SKM-1 (cell line): ENCODE measurements around the gene LRG1.

ENCODE experiments used
- DNase-seq: peaks from one replicate; lab custom pipeline; 2025; ENCODE audit not compliant: unreplicated experiment; lab: John Stamatoyannopoulos, UW

LRG1 gene

DNA sequence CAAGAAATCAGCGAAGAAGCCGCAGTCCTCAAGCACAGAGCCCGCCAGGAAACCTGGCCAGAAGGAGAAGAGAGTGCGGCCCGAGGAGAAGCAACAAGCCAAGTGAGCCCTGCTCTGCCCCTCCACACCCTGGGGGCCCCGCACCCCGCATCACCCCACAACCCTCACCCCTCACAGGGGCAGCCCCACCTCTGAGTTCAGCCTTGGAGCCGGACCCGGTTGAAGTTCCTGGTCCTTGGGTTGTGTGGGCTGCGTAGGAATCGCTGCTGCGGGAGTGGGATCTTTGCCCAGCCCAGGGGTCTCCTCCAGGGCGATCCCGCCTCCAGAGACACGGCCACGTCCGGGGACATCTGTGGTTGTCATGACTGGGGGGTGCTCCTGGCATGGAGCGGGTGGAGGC, 43.5 kb downstream of the LRG1 start:
- DNase-seq: no peak

DNA sequence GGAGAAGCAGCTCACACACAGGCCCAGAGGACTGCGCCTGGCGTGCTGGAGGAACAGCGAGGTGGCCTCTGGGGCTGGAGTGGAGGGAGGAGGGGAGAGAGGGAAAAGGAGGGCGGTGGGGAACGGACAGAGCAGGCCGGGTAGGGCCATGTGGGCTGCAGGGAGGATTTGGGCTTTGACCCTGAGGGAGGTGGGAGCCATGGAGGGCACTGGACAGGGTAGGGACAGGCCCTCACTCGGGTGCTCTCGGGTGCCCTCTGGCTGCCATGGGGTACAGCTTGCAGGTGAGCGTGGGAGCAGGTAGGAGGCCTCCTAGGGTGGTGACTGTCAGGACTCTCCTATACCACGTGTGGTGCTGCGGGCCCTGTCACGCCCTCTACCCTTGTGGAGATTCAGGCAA, 44.4 kb downstream of the LRG1 start:
- no peak for DNase-seq

DNA sequence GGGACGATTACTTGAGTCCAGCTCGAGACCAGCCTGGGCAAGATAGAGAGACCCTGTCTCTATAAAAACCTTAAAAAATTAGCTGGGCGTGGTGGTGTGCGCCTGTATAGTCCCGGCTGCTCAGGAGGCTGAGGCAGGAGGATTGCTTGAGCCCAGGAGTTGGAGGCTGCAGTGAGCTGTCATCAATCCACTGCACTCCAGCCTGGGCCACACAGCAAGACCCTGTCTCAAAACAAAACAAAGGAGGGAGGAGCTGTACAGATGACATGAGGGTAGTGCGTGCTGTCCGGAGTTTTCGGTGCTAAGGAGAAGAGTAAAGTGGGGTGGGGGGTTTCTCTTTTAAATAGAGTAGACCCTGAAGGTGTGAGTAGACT, 45.2 kb downstream of the LRG1 start:
- DNase-seq: no peak

DNA sequence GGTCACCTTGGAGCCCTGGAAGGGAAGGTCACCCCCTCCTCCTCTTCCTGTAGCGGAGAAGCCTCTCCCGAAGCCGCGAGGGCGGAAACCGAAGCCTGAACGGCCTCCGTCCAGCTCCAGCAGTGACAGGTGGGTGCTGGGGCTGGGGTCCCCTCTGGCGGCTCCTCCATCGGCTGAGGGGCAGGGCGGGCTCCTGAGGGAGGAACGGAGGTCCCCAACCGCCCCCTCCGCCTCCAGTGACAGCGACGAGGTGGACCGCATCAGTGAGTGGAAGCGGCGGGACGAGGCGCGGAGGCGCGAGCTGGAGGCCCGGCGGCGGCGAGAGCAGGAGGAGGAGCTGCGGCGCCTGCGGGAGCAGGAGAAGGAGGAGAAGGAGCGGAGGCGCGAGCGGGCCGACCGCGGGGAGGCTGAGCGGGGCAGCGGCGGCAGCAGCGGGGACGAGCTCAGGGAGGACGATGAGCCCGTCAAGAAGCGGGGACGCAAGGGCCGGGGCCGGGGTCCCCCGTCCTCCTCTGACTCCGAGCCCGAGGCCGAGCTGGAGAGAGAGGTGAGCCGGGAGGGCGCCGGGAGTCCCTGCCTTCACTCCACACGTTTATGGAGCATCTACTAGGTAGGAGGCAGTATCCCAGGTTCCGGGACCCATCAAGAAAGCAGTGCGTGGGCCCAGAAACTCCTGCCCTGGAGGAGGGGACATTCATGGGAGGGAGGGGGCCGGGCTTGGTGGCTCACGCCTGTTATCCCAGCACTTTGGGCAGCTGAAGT, 45.7 kb downstream of the LRG1 start:
- no peak for DNase-seq

DNA sequence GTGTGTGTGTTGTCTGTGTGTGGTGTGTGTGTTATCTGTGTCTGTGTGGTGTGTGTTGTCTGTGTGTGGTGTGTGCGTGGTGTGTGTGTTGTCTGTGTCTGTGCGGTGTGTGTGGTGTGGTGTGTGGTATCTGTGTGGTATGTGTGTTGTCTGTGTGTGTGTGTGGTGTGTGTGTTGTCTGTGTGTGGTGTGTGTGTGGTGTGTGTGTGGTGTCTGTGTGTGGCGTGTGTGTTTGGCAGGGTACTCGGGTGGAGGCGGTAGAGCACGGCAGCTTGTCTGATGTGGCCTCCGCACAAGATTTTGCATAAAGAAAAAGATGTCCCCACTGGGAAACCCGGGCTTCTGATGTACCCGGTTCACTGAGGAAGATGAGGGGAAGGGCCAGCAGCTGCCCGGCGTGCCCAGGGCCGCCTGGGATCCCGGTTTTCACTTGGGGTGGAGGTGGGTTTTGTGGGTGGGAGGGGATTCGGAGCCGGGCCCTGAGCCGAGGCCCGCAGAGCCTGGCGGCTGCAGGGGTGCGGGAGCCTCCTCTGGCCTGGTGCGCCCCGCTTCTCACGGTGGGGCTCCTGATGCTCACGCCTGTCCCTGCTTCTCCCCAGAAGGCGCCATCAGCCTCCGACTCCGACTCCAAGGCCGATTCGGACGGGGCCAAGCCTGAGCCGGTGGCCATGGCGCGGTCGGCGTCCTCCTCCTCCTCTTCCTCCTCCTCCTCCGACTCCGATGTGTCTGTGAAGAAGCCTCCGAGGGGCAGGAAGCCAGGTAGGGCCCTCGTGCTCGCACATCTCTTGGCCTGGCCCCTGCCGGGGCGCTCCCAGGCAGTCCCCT, 46.5 kb downstream of the LRG1 start:
- DNase-seq: no peak

DNA sequence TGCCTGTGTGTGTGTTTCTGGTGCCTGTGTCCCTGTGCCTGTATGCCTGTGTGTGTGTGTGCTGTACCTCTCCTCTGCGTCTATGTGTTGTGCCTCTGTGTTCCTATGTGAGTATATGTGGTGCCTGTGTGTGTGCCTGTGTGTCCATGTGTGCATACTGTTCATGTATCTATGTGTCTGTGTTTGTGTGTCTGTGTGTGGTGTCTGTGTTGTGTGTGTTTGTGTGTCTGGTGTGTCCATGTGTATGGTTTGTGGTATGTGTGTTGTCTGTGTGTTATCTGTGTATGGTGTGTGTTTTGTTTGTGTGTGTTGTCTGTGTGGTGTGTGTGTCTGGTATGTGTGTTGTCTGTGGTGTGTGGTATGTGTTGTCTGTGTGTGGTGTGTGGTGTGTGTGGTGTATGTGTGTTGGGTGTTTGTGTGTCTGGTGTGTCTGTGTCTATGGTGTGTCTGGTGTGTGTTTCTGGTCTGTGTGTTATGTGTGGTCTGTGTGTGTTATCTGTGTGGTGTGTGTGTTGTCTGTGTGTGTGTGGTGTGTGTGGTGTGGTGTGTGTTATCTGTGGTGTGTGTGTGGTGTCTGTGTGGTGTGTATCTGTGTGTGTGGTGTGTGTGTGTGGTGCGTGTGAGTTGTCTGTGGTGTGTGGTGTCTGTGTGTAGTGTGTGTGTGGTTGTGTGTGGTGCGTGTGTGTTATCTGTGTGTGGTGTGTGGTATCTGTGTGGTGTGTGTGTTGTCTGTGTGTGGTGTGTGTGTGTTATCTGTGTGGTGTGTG, 47.3 kb downstream of the LRG1 start:
- no peak for DNase-seq

DNA sequence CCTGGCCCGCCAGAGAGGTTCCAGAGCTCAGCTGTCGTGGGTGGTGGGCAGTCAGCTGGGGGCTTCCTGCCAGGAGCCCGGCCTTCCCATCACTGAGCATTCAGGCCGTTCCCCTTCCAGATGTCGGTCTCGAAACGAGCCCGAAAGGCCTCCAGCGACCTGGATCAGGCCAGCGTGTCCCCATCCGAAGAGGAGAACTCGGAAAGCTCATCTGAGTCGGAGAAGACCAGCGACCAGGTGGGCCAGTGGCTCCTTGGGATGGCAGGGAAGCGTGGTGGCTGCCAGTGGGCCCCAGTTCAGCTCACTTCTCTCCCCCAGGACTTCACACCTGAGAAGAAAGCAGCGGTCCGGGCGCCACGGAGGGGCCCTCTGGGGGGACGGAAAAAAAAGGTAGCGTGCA, 48.4 kb downstream of the LRG1 start:
- DNase-seq: no peak

DNA sequence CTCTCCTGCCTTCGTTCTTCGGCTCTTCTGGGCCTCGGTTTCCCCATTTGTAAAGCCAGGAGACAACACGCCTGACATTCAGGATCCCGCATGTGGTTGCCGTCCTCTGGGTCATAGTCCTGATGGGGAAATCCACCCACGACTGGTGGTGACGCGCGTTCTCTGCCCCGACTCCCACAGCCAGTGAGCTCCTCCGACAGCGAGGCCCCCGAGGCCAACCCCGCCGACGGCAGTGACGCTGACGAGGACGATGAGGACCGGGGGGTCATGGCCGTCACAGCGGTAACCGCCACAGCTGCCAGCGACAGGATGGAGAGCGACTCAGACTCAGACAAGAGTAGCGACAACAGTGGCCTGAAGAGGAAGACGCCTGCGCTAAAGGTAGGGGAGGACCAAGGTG, 51.3 kb downstream of the LRG1 start:
- no peak for DNase-seq

DNA sequence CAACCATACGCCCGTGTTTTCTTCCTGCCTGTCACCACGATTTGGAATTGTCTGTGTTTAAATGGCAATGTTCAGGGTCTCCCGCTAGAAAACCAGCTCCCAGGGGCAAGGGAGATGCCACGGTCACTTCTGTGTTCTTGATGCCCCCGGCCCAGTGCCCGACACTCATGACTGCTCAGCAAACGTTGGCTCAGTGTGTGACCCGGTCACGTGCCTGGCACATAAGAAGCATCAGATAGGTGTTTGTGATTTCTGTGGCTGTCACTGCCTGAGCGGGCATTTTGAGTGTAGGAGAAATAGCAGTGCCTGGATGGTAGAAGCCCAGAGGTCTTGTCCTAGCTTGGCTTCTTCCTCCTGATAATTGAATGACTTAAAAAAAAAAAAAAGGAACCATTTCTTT, 52.3 kb downstream of the LRG1 start:
- DNase-seq: no peak
